ENCODE results near the gene RSBN1.
"Not testable (repeated sequence)": the region's sequence is repeated elsewhere in the genome, so short reads cannot be mapped to it uniquely, and the experiment has no call there.

DNA sequence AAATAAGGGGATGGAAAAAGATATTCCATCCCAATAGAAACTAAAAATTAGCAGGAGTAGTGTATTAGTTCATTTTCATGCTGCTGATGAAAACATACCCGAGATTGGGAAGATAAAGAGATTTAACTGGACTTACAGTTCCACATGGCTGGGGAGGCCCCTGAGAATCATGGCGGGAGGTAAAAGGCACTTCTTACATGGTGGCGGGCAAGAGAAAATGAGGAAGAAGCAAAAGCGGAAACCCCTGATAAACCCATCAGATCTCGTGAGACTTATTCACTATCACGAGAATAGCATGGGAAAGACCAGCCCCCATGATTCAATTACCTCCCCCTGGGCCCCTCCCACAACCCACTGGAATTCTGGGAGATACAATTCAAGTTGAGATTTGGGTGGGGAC is 94.8 kb downstream of the RSBN1 start:
- TF ChIP-seq CTCF (conservative IDR thresholded peaks at IDR 0.05; ENCODE audit: low read depth, low read length); EZH2phosphoT487 (IDR thresholded peaks at IDR 0.05; ENCODE audit: borderline replicate concordance, low read length): not testable (repeated sequence)

Data from PC-3 (cell line).